Measurements from ENCODE around the gene FNTB. TPM values are rescaled to one million over a fixed set of nuclear protein-coding genes. Genes with fewer than 3 reads are reported as not detected.

Gene FNTB
- polyA plus RNA-seq, 3 donors: 12.3 to 14.2 (median 14.1) TPM

- 100% methylated on average over 5 of the region's 5 CpGs for WGBS (ENCODE audit: insufficient coverage)
- Histone ChIP-seq H3K27me3 (ENCODE audit: control insufficient read depth in 2 of 2, insufficient read depth in 2 of 2, low read length in 2 of 2) (no peaks in the 10 kb centered on the region), H3K27ac (ENCODE audit: low read depth in 1 of 2, low read length in 2 of 2) (no peak overlapping the region), H3K4me3 (replicated peaks in 1 of 3; ENCODE audit: low read depth in 2 of 3, low read length in 3 of 3) (no peak overlapping the region), H2AFZ (ENCODE audit: insufficient read depth, low read depth, low read length, poor library complexity, severe bottlenecking) (no peak overlapping the region), H4K20me1 (ENCODE audit: insufficient read depth, low read length) (no peaks in the 10 kb centered on the region), H3K36me3 (replicated peaks in 1 of 2; ENCODE audit: control insufficient read depth in 1 of 2, insufficient read depth in 2 of 2, low read length in 2 of 2) (no peaks in the 10 kb centered on the region), H3K79me2 (ENCODE audit: insufficient read depth, low read length) (no peaks in the 10 kb centered on the region), H3K4me2 (replicated peaks; ENCODE audit: extremely low read depth, low read length, poor library complexity, severe bottlenecking) (no peak overlapping the region), H3K4me1 (ENCODE audit: control insufficient read depth in 1 of 2, insufficient read depth in 2 of 2, low read length in 2 of 2) (no peaks in the 10 kb centered on the region), H3K9me3 (replicated peaks in 1 of 2; ENCODE audit: control insufficient read depth in 1 of 2, insufficient read depth in 1 of 2, low read length in 2 of 2) (no peaks in the 10 kb centered on the region), H3K9ac (ENCODE audit: insufficient read depth, low read length, poor library complexity, severe bottlenecking) (no peak overlapping the region)
- Mint-ChIP-seq H3K36me3 (peaks cover 4 to 12% of the 10 kb centered on the region in 2 donors), H3K4me1 (no peaks in the 10 kb centered on the region), H3K4me3 (no peak overlapping the region), H3K9me3 (no peaks in the 10 kb centered on the region), H3K27me3 (ENCODE audit: low read depth in 3 of 3) (peaks cover 0 to 5% (median 0%) of the 10 kb centered on the region in 3 donors), H3K27ac (no peak overlapping the region)
- intact Hi-C loops (cut with micrococcal nuclease): no loop called here
- no peak for TF ChIP-seq CTCF (IDR thresholded peaks at IDR 0.05)
- DNase-seq: no peak
Observed at GRCh38 chr14:64958743-64959142, 28.0 kb upstream of the FNTB start.

DNA sequence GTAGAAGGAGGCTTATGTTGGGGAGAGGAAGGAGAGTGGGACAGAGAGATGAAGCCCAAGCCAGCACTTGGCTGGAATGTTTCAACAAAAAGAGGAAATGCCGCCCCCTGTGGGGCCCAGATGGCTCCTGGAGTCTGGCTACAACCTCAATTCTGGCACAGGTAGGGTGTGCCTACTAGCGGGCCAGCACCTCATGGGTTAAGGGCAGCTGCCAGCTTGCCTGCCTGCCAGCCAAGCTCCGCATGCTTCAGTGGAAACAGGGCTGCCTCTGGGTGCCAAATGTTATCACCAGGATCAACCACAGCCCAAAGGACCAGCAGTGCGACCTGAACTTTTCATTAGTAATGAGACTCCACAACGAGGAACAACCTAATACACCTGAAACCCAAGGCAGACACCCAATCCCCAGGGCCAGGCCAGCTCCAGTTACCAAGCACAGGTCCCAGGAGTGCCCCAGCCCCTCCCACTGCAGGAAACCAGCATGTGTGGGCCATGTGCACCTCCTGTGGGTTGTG, 25.9 kb upstream of the FNTB start:
- intact Hi-C loops (cut with micrococcal nuclease): no loop called here
- no peak overlapping the region for H3K27ac Mint-ChIP-seq
- 48% methylated on average over 4 of the region's 5 CpGs for WGBS (ENCODE audit: insufficient coverage)
- no peak overlapping the region for H3K4me3 Mint-ChIP-seq
- no peaks in the 10 kb centered on the region for H3K9me3 ChIP-seq (replicated peaks in 1 of 2; ENCODE audit: control insufficient read depth in 1 of 2, insufficient read depth in 1 of 2, low read length in 2 of 2)
- H3K27me3 ChIP-seq (ENCODE audit: control insufficient read depth in 2 of 2, insufficient read depth in 2 of 2, low read length in 2 of 2): no peaks in the 10 kb centered on the region
- H3K27me3 Mint-ChIP-seq (ENCODE audit: low read depth in 3 of 3): peaks cover 0 to 5% (median 0%) of the 10 kb centered on the region in 3 donors
- no peaks in the 10 kb centered on the region for H3K9me3 Mint-ChIP-seq
- H3K9ac ChIP-seq (ENCODE audit: insufficient read depth, low read length, poor library complexity, severe bottlenecking): no peak overlapping the region
- no peak overlapping the region for H2AFZ ChIP-seq (ENCODE audit: insufficient read depth, low read depth, low read length, poor library complexity, severe bottlenecking)
- no peaks in the 10 kb centered on the region for H3K4me1 Mint-ChIP-seq
- no peak overlapping the region for H3K4me2 ChIP-seq (replicated peaks; ENCODE audit: extremely low read depth, low read length, poor library complexity, severe bottlenecking)
- H3K36me3 Mint-ChIP-seq: peaks cover under 1 to 3% of the 10 kb centered on the region in 2 donors
- no peak for DNase-seq
- H3K4me3 ChIP-seq (replicated peaks in 1 of 3; ENCODE audit: low read depth in 2 of 3, low read length in 3 of 3): no peak overlapping the region
- TF ChIP-seq CTCF (IDR thresholded peaks at IDR 0.05): peak; percentile 14
- H3K27ac ChIP-seq (ENCODE audit: low read depth in 1 of 2, low read length in 2 of 2): no peak overlapping the region
- H4K20me1 ChIP-seq (ENCODE audit: insufficient read depth, low read length): no peaks in the 10 kb centered on the region
- H3K4me1 ChIP-seq (ENCODE audit: control insufficient read depth in 1 of 2, insufficient read depth in 2 of 2, low read length in 2 of 2): no peaks in the 10 kb centered on the region
- H3K36me3 ChIP-seq (replicated peaks in 1 of 2; ENCODE audit: control insufficient read depth in 1 of 2, insufficient read depth in 2 of 2, low read length in 2 of 2): no peaks in the 10 kb centered on the region
- H3K79me2 ChIP-seq (ENCODE audit: insufficient read depth, low read length): no peaks in the 10 kb centered on the region

All from CD14-positive monocyte (primary cell).